Stimulated activated naive CD8-positive, alpha-beta T cell treated with anti-CD3 and anti-CD28 coated beads, Interleukin-15, Interleukin-2, amounts not matched to agents 100 ng/mL and 50 ng/mL, for 24 hours (primary cell): Measurements from ENCODE around the gene HMGB1.
A peak's percentile ranks its signal among the peaks of the same experiment; 100 is the strongest.

Experiments
- H3K27ac Mint-ChIP-seq: one replicate; pipeline ENCODE4 v1.8.0; 2021; ENCODE audit warnings: mild to moderate bottlenecking, mixed read lengths
- H3K27me3 Mint-ChIP-seq: one replicate; pipeline ENCODE4 v1.8.0; 2021; ENCODE audit warnings: mixed read lengths
- H3K36me3 Mint-ChIP-seq: one replicate; pipeline ENCODE4 v1.8.0; 2021; ENCODE audit warnings: low read depth, mixed read lengths
- H3K4me1 Mint-ChIP-seq: one replicate; pipeline ENCODE4 v1.8.0; 2021; ENCODE audit warnings: low read depth, mixed read lengths
- H3K4me3 Mint-ChIP-seq: one replicate; pipeline ENCODE4 v1.8.0; 2021; ENCODE audit warnings: mild to moderate bottlenecking, mixed read lengths
- H3K9me3 Mint-ChIP-seq: one replicate; pipeline ENCODE4 v1.8.0; 2021; ENCODE audit warnings: mixed read lengths

Gene HMGB1

DNA sequence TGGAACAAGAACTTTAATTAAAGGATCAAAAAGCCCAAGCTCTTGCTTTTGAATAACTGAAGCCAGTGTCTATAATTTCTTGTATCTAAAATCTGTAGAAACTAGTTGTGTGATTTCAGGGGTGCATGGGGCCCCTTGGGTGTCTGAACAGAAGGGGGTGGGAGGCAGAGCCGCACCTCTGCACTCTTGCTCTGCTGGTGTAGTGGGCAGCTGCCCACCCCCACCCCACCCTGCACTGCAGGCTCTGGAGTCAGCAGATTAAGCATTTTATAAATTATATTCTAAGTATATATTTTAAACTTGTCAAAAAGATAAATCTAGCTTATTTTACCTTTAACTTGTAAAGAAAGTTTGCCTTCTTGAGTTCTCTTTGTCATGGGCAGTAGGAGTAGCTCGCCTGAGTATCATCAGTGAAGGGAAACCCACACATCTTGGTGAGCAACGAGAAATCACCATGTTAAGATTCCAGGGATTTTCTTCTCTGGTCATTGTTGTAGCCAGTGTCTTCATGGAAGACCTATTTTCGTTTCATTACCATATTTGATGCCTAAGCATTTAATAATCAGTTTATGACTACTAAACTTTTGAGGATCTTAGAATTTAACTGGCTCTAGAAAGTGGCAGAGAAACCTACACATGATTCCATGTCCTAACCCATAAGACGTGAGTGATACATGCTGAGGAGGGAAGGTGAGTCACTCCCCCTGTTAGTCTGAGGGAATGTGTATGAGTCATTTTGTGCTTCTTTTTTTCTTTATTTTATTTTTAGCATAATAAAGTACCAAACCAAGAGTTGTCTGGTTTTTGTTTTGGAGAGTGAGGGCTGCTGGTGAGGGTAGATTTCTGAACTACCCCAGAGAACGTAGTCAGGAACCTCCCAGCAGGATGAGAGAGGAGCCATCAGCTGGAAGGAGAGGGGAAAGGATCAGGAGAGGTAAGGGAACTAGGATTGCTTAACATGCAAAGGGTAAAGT is 35.7 kb downstream of the HMGB1 start:
- peaks cover 34% of the 10 kb centered on the region for H3K4me1 Mint-ChIP-seq
- H3K27ac Mint-ChIP-seq, result peak overlapping the region; percentile 97
- no peaks in the 10 kb centered on the region for H3K27me3 Mint-ChIP-seq
- H3K4me3 Mint-ChIP-seq, result peak overlapping the region; percentile 79
- no peaks in the 10 kb centered on the region for H3K36me3 Mint-ChIP-seq
- H3K9me3 Mint-ChIP-seq, result no peaks in the 10 kb centered on the region

DNA sequence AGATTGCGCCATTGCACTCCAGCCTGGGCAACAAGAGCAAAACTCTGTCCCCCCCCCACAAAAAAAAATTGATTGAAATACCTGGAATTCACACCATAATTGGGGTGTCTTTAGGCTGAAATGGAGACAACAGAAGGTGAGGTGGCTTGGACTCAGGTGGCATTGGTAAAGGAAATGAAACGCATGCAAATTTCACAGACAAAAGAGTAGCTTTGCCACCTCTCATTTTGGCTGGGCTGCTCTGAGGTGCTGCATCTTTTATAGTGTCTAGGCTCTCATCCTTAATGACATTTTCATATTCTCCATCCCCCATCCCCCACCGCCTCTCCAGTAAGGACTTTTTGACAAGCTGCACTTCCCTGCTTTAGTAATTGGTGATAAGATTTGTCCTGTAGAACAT is 36.5 kb downstream of the HMGB1 start:
- Mint-ChIP-seq H3K4me3 (no peak overlapping the region), H3K27me3 (no peaks in the 10 kb centered on the region), H3K9me3 (no peaks in the 10 kb centered on the region), H3K36me3 (no peaks in the 10 kb centered on the region), H3K27ac (no peak overlapping the region), H3K4me1 (peaks cover 34% of the 10 kb centered on the region)

DNA sequence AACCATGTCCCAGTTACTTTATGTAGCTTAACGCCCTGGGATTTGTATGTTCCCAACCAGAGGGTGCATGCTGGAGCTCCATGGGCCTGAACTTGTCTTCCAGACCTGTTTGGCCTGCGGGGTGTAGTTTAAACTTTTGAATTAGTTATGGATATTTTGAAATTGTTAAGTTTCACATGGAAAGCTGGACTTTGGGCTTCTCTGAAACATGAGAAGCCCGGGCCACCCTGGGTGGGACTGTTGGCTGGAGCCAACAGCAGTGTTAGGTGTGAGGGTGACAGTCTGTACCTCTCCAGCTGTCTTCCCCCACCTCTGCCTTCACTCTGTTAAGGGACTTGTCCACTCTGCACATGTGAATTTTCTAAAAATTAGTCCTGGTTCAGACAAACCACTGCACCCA is 41.8 kb downstream of the HMGB1 start:
- no peak overlapping the region for H3K27ac Mint-ChIP-seq
- no peaks in the 10 kb centered on the region for H3K27me3 Mint-ChIP-seq
- no peaks in the 10 kb centered on the region for H3K36me3 Mint-ChIP-seq
- H3K9me3 Mint-ChIP-seq, result no peaks in the 10 kb centered on the region
- H3K4me1 Mint-ChIP-seq, result peaks cover 16% of the 10 kb centered on the region
- no peak overlapping the region for H3K4me3 Mint-ChIP-seq

DNA sequence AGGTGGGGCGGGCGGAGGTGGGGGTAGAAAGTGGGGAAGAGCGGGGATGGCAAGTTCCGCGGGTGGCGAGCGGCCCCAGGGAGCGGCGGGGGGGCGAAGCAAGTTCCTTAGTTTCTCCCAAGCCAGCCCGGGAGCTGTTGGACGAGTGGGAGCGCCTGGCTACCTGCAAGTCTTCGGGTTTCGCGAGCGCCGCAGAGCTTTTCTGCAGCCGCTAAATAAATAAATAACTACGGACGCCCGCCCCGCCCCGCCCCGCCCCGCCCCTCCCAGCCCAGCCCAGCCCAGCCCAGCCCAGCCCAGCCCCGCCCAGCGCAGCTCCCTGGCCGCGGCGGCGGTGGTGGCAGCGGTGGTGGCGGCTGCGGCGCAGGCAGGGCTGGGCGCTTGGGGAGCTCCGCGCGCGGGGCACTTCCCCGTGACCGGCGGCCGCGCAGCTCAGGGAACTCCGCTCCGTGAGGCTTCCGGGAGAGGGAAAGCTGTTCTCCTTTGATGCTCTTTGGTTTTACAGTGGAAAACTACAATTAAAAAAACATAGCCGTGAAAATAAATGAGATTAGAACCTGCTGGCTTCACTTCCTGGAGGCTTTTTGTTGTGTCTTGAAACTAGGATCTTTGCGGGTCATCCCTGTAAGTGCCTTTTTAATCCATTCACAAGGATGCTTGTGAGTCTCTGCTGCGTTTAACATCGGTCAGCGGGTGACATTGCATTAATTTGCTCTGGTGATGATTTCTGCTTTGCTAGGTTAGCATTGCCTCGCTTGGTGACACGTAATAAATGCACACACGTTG is 43.5 kb downstream of the HMGB1 start, which contains the start of gene UBE2L5:
Gene UBE2L5, plus strand, starts transcription at position 440 of the 786 bp plus-strand sequence. CDS start 5,498 bp downstream, outside the sequence.
- H3K27ac Mint-ChIP-seq, result peak within 1 kb of the TSS; percentile 78
- H3K27me3 Mint-ChIP-seq, result no peaks in the 10 kb centered on the region
- H3K36me3 Mint-ChIP-seq, result no peaks in the 10 kb centered on the region
- H3K4me3 Mint-ChIP-seq, result peak within 1 kb of the TSS; percentile 84
- peaks cover 14% of the 10 kb centered on the region for H3K4me1 Mint-ChIP-seq
- no peaks in the 10 kb centered on the region for H3K9me3 Mint-ChIP-seq

DNA sequence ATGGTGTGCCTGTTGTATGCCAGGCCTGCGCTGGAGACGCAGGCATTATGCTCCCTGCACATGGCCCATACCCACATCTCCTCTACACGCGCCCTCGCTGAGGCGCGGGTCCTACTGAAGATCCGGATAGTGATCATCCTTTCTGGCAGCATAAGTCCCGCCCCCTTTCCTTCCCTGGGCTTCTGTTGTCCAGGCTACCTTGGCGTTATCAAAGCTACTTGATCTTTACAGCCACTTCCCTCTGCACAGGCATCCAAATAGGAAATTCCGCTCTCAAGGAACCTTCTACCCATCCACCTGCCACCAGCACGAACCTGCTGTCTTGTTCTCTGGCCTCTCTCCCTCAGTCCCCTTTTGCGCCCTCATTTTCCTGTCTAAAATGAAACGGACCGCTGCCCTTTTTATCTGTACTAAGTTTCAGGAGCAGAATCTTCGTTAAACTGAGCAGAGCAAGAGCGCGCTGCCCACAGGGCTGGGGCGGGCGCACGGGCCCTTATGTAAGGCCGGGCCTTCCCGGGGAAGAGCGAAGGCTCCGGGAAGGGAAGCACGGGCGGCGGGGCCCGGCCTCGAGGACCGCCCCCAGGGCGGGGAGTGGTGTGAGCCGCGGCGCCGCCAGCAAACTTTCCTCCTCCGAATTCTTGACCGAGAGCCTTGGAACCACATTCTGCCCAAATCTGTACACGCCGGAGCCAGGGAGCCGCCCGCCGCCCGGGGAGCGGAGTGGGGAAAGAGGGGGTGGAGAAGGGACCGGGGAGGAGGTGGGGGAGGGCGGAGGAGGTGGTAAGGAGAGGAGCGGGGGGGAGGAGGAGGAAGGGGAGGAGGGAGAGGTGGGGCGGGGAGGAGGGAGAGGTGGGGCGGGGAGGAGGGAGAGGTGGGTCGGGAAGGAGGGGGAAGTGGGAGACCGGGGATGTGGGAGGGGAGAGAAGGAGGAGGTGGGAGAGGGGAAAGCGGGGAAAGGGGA is 44.4 kb downstream of the HMGB1 start:
- no peaks in the 10 kb centered on the region for H3K27me3 Mint-ChIP-seq
- no peak overlapping the region for H3K27ac Mint-ChIP-seq
- H3K9me3 Mint-ChIP-seq, result no peaks in the 10 kb centered on the region
- H3K36me3 Mint-ChIP-seq, result no peaks in the 10 kb centered on the region
- H3K4me1 Mint-ChIP-seq, result peaks cover 14% of the 10 kb centered on the region
- peak overlapping the region; percentile 80 for H3K4me3 Mint-ChIP-seq

DNA sequence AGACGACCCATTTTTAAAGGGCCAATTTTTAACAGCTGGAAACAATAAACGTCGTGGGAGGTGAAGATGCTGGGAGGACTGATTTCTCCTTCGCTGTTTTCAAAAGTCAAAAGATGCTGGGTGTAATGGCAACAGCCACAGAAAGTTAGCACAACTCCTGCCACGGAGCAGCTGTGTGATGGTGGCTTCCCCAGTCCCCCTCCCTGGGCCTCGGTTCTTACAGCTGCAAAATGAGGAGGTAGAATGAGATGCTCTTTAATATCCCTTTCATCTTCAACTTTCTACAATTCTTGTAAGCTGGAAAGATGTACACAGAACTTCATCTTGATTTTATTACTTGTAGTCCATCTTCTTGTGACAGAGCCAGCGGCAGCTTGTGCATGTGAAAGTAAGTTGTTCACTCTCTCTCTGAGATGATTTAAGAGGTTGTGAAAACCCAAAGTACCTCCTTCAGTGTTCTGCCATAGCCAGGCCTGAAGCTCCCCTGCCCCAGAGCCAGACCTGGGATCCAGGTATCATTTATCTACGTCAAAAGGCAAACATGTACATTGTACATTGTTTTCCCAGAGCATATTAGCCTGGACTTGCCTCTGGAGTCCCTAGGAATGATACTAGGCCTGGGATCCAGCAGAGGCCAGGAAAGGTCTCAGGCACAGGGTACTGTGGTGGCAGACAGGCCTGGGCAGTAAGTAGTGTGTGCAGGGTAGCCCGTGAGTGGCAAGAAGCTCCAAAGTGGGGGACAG is 46.8 kb downstream of the HMGB1 start:
- Mint-ChIP-seq H3K9me3 (no peaks in the 10 kb centered on the region), H3K27ac (no peak overlapping the region), H3K4me3 (no peak overlapping the region), H3K36me3 (no peaks in the 10 kb centered on the region), H3K4me1 (peaks cover 24% of the 10 kb centered on the region), H3K27me3 (no peaks in the 10 kb centered on the region)

DNA sequence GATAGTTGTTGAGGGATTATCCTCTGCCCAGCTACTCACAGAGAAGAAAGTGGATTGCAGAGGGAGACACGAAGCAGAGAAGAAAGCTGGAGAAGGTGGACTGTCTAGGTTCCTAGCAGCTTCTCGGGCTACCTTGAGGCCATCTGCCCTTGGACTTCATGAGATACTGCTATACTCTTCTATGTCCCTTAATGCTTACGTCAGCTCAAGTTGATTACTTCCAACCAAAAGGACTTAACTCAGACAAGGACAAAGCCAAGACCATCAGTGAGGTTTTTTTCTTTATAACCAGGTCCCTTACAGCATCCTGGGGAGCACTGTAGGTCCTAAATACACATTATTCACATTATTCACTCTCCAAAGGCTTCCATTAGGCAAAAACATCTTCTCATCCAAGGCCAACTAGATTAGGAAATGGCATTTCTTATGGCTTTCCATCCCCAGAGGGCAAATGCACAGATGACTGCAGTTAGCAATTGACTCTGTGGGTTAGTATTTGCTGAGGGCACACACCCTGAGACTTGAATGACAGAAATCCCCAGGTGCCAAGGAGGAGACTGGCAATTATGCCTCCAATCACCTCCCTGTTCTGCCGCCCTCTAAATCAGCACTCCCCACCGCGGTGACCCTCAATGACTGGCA is 47.5 kb downstream of the HMGB1 start:
- Mint-ChIP-seq H3K4me1 (peaks cover 24% of the 10 kb centered on the region), H3K27ac (no peak overlapping the region)

DNA sequence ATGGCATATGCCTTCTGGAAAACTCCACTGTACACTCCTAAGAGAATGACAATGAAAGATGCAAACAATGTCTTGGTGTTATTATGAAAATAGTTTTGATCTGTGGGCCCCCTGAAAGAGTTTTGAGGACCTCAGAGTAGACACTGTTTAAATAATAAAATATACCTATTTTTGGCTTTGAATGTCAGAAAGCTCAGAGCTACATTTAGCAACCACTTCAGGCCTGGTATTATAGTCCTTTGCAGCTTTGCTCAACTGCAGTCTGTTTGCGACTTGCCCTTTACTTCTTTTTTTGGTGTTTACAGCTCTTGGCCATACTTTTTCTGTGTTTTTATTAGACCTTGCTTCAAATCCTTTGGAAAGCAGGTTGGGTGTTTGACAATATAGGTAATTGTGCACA is 49.3 kb downstream of the HMGB1 start:
- Mint-ChIP-seq H3K27ac (no peak overlapping the region), H3K4me1 (peaks cover 23% of the 10 kb centered on the region), H3K9me3 (no peaks in the 10 kb centered on the region), H3K36me3 (no peaks in the 10 kb centered on the region), H3K4me3 (no peak overlapping the region), H3K27me3 (no peaks in the 10 kb centered on the region)

More for the DNA sequence above, 47.5 kb downstream of the HMGB1 start:
- H3K9me3 Mint-ChIP-seq, result no peaks in the 10 kb centered on the region
- H3K27me3 Mint-ChIP-seq, result no peaks in the 10 kb centered on the region
- no peak overlapping the region for H3K4me3 Mint-ChIP-seq
- no peaks in the 10 kb centered on the region for H3K36me3 Mint-ChIP-seq

DNA sequence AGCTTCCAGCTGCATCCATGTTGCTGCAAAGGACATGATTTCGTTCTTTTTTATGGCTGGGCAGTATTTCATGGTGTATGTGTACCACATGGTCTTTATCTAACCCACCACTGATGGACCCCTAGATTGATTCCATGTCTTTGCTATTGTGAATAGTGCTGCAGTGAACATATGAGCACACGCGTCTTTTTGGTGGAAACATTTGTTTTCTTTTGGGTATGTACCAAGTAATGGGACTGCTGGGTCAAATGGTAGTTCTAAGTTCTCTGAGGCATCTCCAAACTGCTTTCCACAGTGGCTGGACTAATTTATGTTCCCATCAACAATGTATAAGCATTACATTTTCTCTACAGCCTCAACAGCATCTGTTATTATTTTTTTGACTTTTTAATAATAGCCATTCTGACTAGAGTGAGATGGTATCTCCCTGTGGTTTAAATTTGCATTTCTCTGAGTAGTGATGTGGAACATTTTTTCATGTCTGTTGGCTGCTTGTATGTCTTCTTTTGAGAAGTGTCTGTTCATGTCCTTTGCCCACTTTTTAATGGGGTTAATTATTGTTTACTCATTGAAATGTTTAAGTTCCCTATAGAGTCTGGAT is 50.2 kb downstream of the HMGB1 start:
- Mint-ChIP-seq H3K36me3 (no peaks in the 10 kb centered on the region), H3K4me1 (peaks cover 17% of the 10 kb centered on the region), H3K4me3 (no peak overlapping the region), H3K27ac (no peak overlapping the region), H3K27me3 (no peaks in the 10 kb centered on the region), H3K9me3 (no peaks in the 10 kb centered on the region)

DNA sequence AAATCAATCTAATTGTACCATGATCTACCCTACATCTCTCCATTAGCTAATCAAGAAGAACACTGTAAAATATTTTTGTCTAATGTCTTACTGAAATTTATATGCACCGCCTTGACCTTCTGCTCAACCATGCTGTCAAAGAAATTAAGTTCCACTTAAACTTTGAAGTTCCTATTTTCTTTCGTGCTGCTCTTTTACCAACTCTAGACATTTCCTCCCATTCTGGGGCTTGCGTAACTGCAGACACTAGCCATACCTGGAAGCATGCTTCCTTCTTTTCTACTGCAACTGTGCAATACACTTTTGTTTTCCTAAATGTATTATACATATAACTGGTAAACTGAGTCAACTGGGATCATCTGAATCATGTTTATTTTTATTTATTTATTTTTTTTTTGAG is 51.9 kb downstream of the HMGB1 start:
- H3K4me1 Mint-ChIP-seq, result peaks cover 26% of the 10 kb centered on the region
- H3K36me3 Mint-ChIP-seq, result no peaks in the 10 kb centered on the region
- H3K9me3 Mint-ChIP-seq, result no peaks in the 10 kb centered on the region
- H3K27me3 Mint-ChIP-seq, result no peaks in the 10 kb centered on the region
- no peak overlapping the region for H3K27ac Mint-ChIP-seq
- no peak overlapping the region for H3K4me3 Mint-ChIP-seq

DNA sequence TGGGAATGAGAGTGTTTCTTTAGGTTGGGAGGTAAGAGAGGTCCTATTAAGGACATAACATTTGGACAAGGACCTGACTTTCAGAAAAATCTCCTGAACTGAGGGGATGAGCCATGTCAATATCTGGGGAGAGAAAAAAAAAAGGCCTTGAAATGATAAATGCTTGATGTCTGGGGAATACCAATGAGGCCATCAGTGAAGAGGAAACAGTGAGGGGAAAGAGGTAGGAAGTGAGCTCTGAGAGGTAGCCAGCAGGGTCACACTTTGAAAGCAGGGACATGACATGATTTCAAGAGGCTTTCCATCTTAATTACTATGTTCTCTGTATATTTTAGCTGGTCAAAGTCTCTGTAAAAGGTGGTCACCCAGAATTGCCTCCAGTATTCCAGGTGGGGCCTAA is 53.4 kb downstream of the HMGB1 start:
- Mint-ChIP-seq H3K9me3 (no peaks in the 10 kb centered on the region), H3K4me3 (no peak overlapping the region), H3K4me1 (peaks cover 36% of the 10 kb centered on the region), H3K27me3 (no peaks in the 10 kb centered on the region), H3K27ac (no peak overlapping the region), H3K36me3 (no peaks in the 10 kb centered on the region)

DNA sequence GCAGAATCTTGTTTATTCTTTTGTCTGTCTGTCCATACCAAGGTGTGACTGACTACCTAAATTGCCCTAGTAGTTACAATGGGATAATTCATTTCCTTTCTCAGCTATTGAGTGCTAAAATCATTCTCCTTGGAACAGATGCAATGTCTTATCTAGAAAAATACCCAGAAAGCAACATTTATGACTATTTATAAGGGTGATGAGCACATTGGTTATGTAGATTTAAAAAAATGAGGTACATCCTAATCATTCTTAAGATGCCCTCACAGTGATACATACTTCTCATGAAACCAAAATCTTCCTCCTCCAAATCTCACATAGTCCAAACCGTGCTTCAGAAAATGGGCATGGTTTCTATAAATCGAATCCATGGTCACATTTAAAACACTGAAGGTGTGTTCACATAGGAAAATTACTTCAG is 55.0 kb downstream of the HMGB1 start:
- Mint-ChIP-seq H3K4me1 (peaks cover 41% of the 10 kb centered on the region), H3K27ac (no peak overlapping the region), H3K36me3 (no peaks in the 10 kb centered on the region), H3K4me3 (no peak overlapping the region), H3K9me3 (no peaks in the 10 kb centered on the region), H3K27me3 (no peaks in the 10 kb centered on the region)
